ENCODE results near the gene RET. TPM values are rescaled to one million over a fixed set of nuclear protein-coding genes. Genes with fewer than 3 reads are reported as not detected.

Gene RET
- total and polyA plus RNA-seq, 2 of the 8 experiments (the other 6 are each of a cell fraction or from before 2014, with no cell fraction given) = 6.7 to 8.4 TPM

DNA sequence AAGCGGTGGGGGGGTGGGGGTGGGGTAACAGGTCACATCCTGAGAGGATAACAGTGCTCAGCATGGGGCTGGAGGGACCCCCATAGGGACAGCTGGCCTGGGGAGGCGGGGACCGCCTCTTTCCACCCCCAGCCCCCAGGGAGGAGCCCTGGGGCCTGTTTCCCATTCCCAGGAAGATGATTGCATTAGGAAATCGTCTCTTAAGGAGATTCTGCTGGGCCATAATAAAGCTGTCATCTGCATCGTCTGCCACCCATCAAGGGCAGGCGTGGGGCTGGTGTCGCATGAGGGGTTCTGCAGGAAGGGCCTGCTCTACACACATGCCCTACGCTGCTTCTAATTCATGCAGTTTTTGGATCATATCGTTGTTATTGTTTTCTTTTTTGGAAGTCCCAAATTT, 17.2 kb downstream of the RET start:
- Histone ChIP-seq H3K27me3 (replicated peaks in 1 of 4; ENCODE audit: control insufficient read depth in 3 of 4, extremely low read depth in 1 of 4, insufficient read depth in 3 of 4, low read length in 3 of 4) (no peaks in the 10 kb centered on the region; a peak in 1 of 7 replicates), H3K27ac (ENCODE audit: low read depth, low read length) (no peak overlapping the region), H3K4me2 (ENCODE audit: insufficient read depth in 1 of 2, low read depth in 2 of 2, low read length in 2 of 2) (no peak overlapping the region), H4K8ac (ENCODE audit: extremely low read depth, insufficient read depth, low read length) (no peak overlapping the region), H2BK15ac (ENCODE audit: low read length) (no peak overlapping the region), H3K9ac (replicated peaks in 1 of 4; ENCODE audit: extremely low read depth in 1 of 4, low read depth in 3 of 4, low read length in 3 of 4) (no peak overlapping the region), H3K23me2 (ENCODE audit: low read depth, low read length) (no peaks in the 10 kb centered on the region), H3K23ac (ENCODE audit: insufficient read length) (no peak overlapping the region), H2AFZ (ENCODE audit: low read length) (no peak overlapping the region), H3K79me2 (ENCODE audit: control insufficient read depth in 1 of 2, insufficient read depth in 2 of 2, low read length in 2 of 2) (no peaks in the 10 kb centered on the region), H2BK20ac (ENCODE audit: low read length) (no peak overlapping the region), H3K14ac (ENCODE audit: insufficient read length) (no peak overlapping the region), H3K56ac (replicated peaks; ENCODE audit: insufficient read length, low read depth, low read length) (no peak overlapping the region), H2AK5ac (ENCODE audit: low read depth, low read length) (no peak overlapping the region), H3K18ac (ENCODE audit: extremely low read depth, low read length) (no peak overlapping the region), H4K5ac (ENCODE audit: insufficient read length, low read depth, low read length) (no peak overlapping the region), H3K4ac (replicated peaks; ENCODE audit: insufficient read length, low read depth, low read length) (no peak overlapping the region), H2BK120ac (replicated peaks; ENCODE audit: low read depth, low read length) (no peak overlapping the region), H2BK12ac (ENCODE audit: low read depth, low read length) (no peak overlapping the region), H4K91ac (replicated peaks; ENCODE audit: insufficient read length, low read length) (no peak overlapping the region), H4K20me1 (replicated peaks in 1 of 2; ENCODE audit: control insufficient read depth in 1 of 2, insufficient read depth in 2 of 2, low read length in 2 of 2) (peaks cover 0 to 3% of the 10 kb centered on the region in 2 experiments), H3K36me3 (ENCODE audit: control insufficient read depth in 2 of 4, insufficient read depth in 4 of 4, low read length in 3 of 4) (no peaks in the 10 kb centered on the region), H3K79me1 (ENCODE audit: low read depth, low read length) (no peaks in the 10 kb centered on the region), H2BK5ac (ENCODE audit: low read depth, low read length) (no peak overlapping the region), H3K4me3 (ENCODE audit: extremely low read depth in 1 of 4, insufficient read depth in 2 of 4, low read depth in 3 of 4, low read length in 4 of 4) (no peak overlapping the region), H3K4me1 (replicated peaks in 1 of 4; ENCODE audit: control insufficient read depth in 3 of 4, insufficient read depth in 4 of 4, low read length in 3 of 4) (0 out of 7 replicates have a peak, but pooled peaks cover 0 to 3% (median under 1%) of the 10 kb centered on the region in 4 experiments), H3K9me3 (ENCODE audit: insufficient read depth in 2 of 2, low read depth in 1 of 2, low read length in 1 of 2) (no peaks in the 10 kb centered on the region)
- no peak for TF ChIP-seq FOSL1 (IDR thresholded peaks at IDR 0.05; ENCODE audit: insufficient read depth, low read depth, low read length)
- TF ChIP-seq TCF12 (IDR thresholded peaks at IDR 0.05; ENCODE audit: low read depth, low read length) = no peak
- TF ChIP-seq HDAC2 (IDR thresholded peaks at IDR 0.05; ENCODE audit: borderline replicate concordance in 1 of 2, low read depth in 2 of 2, low read length in 2 of 2) = no peak
- no peak for TF ChIP-seq CBX5 (IDR thresholded peaks at IDR 0.05; ENCODE audit: low read depth, low read length)
- no peak for TF ChIP-seq CTCF (IDR thresholded peaks at IDR 0.05; ENCODE audit: control extremely low read depth in 1 of 3, insufficient read depth in 1 of 3, low read depth in 1 of 3, low read length in 3 of 3)
- no peak for TF ChIP-seq EZH2 (IDR thresholded peaks at IDR 0.05; ENCODE audit: low read depth, low read length, severe bottlenecking)
- no peak for TF ChIP-seq TAF1 (IDR thresholded peaks at IDR 0.05; ENCODE audit: low read depth, low read length)
- no peak for TF ChIP-seq TEAD4 (IDR thresholded peaks at IDR 0.05; ENCODE audit: low read depth, low read length)
- TF ChIP-seq NANOG (IDR thresholded peaks at IDR 0.05; ENCODE audit: insufficient read depth, low read depth, low read length, poor library complexity, severe bottlenecking) = no peak
- TF ChIP-seq SRF (IDR thresholded peaks at IDR 0.05; ENCODE audit: low read depth, low read length) = no peak
- TF ChIP-seq CEBPB (IDR thresholded peaks at IDR 0.05; ENCODE audit: low read depth, low read length) = no peak
- POLR2A ChIA-PET (ENCODE audit: partially characterized antibody) = no interaction called here
- FAIRE-seq = no peak
- WGBS, 2 experiments (ENCODE audit: extremely low coverage in 1 of 2, insufficient coverage in 1 of 2, insufficient read length in 1 of 2, insufficient replicate concordance in 2 of 2, low coverage in 1 of 2, low lambda C conversion rate in 2 of 2, missing lambda C conversion rate in 1 of 2) = 84% methylated on average over 8 of the region's 9 CpGs; no CpG with 5 or more reads in 1 of the 2 experiments
- CTCF ChIA-PET (ENCODE audit: partially characterized antibody) = interaction anchor here (0.5 to 8.0 kb wide), 10 partner anchors 8 to 341 kb away, joined by 3 to 50 read pairs (median 4); no protein-coding TSS in a partner anchor
- no peak for DNase-seq (ENCODE audit: low read depth in 1 of 2, low spot score in 2 of 2)

All from H1 (cell line).